ENCODE measurements around the gene SLC25A46. TPM values are rescaled to one million over a fixed set of nuclear protein-coding genes. Genes with fewer than 3 reads are reported as not detected.
"Not testable (repeated sequence)": the region's sequence is repeated elsewhere in the genome, so short reads cannot be mapped to it uniquely, and the experiment has no call there.

Gene SLC25A46
- total RNA-seq, 1 donor from 2014 or later, result 180 TPM

DNA sequence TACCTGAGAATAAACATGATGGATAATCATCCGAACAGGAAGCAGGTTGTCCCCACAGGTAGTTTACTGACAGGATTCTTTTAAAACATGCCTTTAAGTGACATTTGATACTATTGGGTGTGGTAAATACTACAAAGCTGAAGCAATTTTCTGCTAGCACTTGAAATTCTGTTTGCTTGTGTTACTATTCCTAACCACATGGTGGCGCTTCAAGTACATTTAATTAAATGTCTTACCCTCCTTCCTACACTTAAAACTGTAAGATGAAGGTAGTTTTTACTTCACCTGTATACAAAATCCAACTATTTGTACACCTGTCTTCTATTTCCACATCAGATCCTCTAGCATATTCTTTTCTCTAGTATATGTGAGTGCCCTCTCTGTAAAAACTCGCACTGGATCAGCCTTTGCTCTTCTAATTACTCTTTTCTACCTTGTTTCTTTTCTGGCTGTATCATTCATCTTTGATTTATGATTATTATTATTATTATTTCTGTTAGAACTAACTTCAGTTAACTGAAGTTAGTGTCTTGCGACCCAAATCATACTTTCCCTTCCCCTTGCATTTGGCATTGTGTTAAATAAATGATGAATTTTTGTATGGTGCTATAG is 18.4 kb downstream of the SLC25A46 start:
- no peak for DNase-seq

DNA sequence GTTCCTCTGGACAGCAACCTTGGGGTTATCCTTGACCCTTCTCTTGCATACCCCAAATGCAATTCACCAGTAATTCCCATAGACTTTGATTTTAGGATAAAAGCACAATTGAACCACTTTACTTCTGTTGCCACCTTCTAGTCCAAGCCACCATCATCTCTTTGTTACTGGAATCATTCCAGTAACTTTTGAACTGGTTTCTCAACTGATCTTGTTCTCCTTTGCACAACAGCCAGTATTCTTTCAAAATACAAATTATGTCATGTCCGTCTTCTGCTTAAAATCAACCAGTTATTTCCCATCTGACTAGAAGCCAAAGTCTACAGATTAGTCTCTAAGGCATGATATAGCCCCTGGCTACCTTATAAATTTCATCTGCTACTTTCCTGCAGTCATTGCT is 21.4 kb downstream of the SLC25A46 start:
- no peak for DNase-seq

DNA sequence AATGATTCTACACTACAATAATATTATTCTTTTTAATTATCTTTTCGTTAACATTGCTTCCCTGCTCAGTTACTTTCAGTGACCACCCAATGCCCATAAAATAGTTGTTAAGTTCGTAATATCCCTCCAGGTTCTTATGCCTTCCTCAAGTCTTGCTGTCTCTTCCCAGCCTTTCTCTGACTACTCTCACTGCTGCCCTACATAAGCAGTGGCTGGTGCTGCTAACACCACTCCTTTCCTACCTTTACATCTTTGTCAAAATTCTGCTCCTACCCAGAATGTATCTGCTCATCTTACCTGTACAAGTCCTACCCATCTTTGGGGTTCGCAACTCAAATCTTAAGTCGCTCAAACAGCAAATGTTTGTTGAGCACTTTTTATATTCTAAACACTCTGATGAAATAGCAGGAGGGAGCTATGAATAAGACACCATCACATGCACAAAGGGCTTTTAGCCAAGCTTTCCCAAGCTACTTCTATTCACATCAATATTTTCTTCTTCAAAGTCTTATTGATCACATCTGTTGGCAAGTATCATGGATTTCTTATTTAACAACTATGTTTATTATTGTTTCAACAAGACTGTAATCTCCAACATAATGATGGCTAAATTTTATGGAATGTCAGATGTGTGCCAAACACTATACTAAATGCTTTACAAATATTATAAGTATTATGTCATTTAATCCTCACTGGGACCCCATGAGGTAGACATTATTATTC is 29.5 kb downstream of the SLC25A46 start:
- no peak for DNase-seq

DNA sequence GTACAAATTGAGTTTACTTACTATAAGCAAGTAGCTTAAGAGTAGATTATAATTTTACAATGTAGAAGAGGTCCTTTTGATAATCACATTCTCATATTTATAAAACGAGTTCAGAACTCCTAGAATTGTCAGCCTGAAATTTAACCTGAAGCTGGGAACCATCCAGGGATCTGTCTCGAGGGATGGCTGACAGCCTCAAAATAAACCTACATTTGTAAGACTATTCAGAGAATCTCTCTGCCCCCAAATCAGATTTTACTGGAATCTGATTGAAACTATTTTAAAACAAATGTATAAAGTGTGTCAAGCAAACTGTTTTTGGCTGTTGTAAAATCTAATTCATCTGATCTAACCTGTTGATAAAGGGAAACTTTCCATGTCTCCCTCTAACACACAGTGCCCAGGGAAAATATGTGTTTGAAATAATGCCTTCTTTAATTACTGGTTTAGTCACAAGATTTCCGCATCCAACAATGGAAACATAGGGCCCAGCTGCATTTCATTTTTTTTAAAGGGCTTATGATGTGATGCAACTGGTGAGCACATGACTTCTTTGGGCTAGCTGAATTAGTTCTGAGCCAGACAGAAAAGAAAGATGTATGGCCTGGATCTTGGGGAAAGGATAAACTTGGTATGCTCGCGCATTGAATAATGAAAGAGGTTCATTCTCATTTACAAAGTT is 30.3 kb downstream of the SLC25A46 start:
- DNase-seq, result no peak

DNA sequence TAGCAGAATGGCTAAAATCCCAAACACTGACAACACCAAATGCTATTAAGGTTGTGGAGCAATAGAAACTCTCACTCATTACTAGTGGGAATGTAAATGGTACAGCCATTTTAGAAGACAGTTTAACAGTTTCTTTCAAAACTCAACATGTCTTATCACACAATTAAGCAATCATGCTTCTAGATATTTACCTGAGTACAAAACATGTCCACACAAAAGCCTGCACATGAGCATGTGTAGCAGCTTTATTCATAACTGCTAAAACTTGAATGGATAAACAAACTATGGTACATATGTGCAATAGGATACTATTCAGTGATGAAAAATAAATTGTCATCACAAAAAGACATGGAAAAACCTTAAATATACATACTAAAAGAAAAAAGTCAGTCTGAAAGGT is 31.5 kb downstream of the SLC25A46 start:
- no peak for DNase-seq

DNA sequence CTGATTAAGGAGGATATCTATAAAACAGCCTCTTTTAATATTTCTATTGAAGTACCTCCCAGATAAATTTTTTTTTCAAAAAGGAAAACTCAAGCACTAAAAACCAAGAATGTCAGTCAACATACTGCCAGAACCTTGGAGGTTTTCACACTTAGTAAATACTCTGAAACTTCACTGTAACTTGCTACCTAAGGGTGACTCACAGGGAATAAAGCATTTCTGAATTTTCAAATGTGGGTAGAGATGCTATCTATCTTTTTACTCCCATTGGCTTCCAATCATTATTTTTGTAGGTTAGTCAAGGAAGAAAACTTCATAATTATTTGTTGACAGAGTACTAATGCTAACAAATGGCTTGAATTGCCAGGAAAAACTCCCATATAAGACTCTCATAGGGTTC is 46.1 kb downstream of the SLC25A46 start:
- DNase-seq, result no peak

DNA sequence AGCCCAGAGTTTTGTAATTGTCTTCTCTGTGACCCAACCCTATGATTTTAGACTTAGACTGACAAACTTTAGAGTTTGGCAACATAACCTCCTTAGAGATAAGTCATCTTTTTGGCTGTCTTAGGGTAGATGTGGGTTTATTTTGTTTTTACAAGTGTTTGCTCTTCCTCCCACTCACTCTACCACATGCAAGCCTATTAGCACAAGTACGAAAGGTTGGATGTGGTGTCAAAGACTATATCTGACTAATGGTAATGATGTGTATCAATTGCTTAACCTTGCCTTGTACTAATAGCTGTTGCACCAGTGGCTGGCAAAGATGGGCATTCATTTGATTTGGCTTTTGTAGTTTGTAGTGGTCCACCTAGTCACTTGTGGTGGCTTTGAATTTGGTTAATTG is 46.5 kb downstream of the SLC25A46 start:
- DNase-seq, result no peak

DNA sequence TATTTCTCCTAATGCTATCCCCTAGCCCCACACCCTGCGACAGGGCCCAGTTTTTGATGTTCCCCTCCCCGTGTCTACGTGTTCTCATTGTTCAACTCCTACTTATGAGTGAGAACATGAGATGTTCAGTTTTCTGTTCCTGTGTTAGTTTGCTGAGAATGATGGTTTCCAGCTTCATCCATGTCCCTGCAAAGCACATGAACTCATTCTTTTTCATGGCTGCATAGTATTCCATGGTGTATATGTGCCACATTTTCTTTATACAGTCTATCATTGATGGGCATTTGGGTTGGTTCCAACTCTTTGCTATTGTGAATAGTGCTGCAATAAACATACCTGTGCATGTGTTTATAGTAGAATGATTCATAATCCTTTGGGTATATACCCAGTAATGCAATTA is 49.2 kb downstream of the SLC25A46 start:
- not testable (repeated sequence) for DNase-seq

DNA sequence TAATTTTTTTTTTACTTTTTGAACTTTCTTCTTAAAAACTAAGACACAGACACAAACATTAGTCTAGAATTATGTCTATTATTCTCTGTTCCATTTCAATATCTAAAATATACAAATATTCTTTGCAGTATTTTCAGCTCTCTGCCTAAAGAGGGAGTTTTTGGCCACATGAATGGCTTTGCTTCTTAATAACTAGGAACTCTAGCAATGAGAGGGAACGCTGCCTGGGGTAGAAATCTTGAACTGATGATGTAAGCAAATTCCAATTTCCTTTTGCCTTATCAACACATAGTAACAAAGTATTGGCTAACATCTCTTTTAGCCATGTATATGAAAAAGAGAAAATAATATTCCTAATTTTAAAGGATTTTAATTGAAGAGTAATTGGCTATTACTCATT is 51.9 kb downstream of the SLC25A46 start:
- no peak for DNase-seq

DNA sequence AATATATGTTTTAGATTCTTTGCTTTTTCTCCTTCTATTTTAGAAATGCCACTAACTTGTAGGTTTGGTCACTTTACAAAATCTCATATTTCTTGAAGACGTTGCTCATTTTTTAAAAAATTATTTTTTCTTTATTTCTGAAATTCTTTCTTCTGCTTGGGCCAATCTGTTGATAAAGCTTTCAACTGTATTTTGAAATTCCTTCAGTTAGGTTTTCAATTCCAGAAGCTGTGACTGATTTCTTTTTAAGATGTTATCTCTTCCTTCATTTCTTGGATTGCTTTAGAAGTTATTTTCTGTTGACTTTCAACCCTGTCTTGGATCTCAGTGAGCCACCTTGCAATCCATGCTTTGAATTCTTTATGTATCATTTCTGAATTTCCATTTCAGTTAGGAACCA is 64.2 kb downstream of the SLC25A46 start:
- no peak for DNase-seq

DNA sequence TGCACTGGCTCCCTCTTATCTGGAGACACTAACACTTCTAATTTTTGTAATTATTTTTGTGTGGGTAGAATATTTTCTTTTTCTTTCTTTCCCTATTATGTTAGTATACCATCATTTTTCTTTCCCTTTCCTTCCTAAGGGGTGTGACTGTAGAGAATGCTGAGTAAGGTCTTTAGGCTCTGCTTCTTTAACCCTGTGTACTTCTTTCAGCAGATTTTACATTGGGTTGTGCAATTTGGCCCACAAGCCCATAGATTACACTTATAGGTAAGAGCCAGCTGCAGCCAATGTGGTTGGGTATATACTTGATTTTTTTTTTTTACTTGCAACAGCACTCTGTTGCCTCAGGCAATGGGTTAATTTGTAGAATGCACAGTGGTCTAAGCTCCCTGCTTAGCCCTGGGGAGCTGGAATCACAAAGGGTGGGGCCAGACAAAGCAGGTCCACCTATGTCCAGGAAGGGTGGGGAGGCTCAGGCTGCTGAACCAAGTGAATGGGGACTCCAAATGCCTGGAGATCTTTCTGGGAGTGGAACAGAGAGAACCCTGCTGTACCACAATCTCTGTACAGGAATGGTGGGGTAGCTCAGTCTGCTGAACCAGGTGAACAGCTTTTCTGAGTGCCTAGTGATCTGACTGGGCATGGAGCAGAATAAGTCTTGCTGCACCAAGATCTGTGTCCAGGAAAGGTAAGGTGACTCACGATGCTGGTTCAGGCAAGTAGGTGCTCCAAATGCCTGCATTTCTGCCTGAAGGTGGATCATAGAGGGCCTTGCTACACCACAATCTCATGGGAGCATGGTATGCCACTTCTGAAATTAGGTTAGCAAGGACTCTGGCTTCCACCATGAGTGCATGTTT is 64.9 kb downstream of the SLC25A46 start:
- DNase-seq, result no peak

DNA sequence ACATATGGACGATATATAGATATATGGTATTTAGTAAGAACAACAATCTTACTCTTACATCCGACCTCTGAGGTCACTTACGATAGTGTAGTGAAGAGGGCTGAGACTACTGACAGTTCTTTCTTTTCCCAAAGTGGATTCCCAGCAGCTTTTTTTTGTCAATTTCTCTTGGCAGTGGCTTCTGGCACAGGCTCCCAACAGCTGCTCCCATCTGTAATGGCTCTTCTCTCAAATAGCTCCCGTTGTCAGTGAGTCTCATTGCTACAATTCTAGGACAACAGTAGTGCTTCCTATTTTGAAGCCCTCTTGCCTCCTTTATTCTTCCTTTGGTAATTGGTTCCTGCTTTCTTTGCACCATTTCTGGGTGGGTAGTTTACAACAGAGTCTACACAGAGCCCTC is 68.4 kb downstream of the SLC25A46 start:
- DNase-seq, result no peak

DNA sequence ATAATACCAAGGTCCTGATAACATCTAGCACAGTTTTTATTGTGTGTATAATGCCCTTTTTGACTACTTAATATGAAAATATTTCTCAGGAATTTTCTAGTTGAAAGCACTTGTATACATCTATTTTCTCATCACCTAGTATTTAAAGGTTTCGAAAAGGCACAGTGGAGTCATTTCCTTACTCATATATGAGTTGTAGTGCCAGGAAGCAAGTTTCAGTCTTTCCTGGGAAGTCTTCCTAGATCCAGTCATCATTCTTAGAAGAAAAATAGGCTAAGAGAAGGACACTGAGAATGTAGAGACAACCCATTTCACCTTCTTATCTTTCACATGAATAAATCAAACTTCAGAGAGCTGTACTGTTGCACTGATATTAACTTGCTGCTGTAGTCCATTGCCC is 70.2 kb downstream of the SLC25A46 start:
- DNase-seq, result no peak

Other genes starting within 250 kb of the SLC25A46 start
- 19.3 TPM for gene TMEM232, start 12.3 kb upstream of the SLC25A46 start, total RNA-seq